Chondrocyte (in vitro differentiated cells): ENCODE measurements around the gene ZNF541. TPM values are rescaled to one million over a fixed set of nuclear protein-coding genes. Genes with fewer than 3 reads are reported as not detected.
"Not testable (repeated sequence)": the region's sequence is repeated elsewhere in the genome, so short reads cannot be mapped to it uniquely, and the experiment has no call there.

Experiments used
- DNase-seq: peaks from one replicate; pipeline ENCODE4 v3.0.0; 2021; ENCODE audit warnings: mixed read lengths, low spot score
- H3K27ac Mint-ChIP-seq: one replicate; pipeline ENCODE4 v1.8.0; 2021; ENCODE audit warnings: mild to moderate bottlenecking, moderate library complexity, mixed read lengths; ENCODE audit not compliant: unreplicated experiment
- H3K27me3 Mint-ChIP-seq: 2 replicates; pipeline ENCODE4 v1.8.0; 2021; ENCODE audit warnings: low read depth, mixed read lengths
- H3K36me3 Mint-ChIP-seq: 2 replicates; pipeline ENCODE4 v1.8.0; 2021; ENCODE audit warnings: low read depth, mixed read lengths
- H3K4me1 Mint-ChIP-seq: 2 replicates; pipeline ENCODE4 v1.8.0; 2021; ENCODE audit warnings: low read depth, mild to moderate bottlenecking, mixed read lengths
- H3K4me3 Mint-ChIP-seq: one replicate; pipeline ENCODE4 v1.8.0; 2021; ENCODE audit warnings: mild to moderate bottlenecking, moderate library complexity, mixed read lengths; ENCODE audit not compliant: unreplicated experiment
- H3K9me3 Mint-ChIP-seq: 2 replicates; pipeline ENCODE4 v1.8.0; 2021; ENCODE audit warnings: low read depth, mixed read lengths
- CTCF ChIP-seq: fragments of 200-600 bp; sonication (generic); IDR thresholded peaks from 2 replicates; pipeline ENCODE4 v1.5.0; 2021; ENCODE audit warnings: antibody characterized with exemption, mild to moderate bottlenecking, moderate library complexity
- total RNA-seq: library from RNA; stranded (reverse); gene quantifications from 3 replicates; pipeline ENCODE4 v1.2.1, GENCODE V29; 2021

The ZNF541 gene
- total RNA-seq, 1 donor from 2014 or later: not detected

- no peak for DNase-seq
- Mint-ChIP-seq H3K36me3 (no peaks in the 10 kb centered on the region), H3K4me3 (no peak overlapping the region), H3K27ac (no peak overlapping the region), H3K4me1 (peaks cover 8% of the 10 kb centered on the region), H3K27me3 (no peaks in the 10 kb centered on the region), H3K9me3 (no peaks in the 10 kb centered on the region)
- TF ChIP-seq CTCF: no peak
These were observed 20.9 kb upstream of the ZNF541 start for GRCh38 chr19:47593860-47594259.

GRCh38 chr19:47589824-47590223 lies 16.9 kb upstream of the ZNF541 start:
- Mint-ChIP-seq H3K4me3 (no peak overlapping the region), H3K9me3 (peaks cover 8% of the 10 kb centered on the region), H3K27me3 (no peaks in the 10 kb centered on the region), H3K4me1 (no peaks in the 10 kb centered on the region), H3K27ac (no peak overlapping the region), H3K36me3 (no peaks in the 10 kb centered on the region)
- no peak for TF ChIP-seq CTCF
- no peak for DNase-seq

GRCh38 chr19:47587295-47587694 lies 14.3 kb upstream of the ZNF541 start:
- Mint-ChIP-seq H3K4me3 (no peak overlapping the region), H3K4me1 (peaks cover 5% of the 10 kb centered on the region), H3K9me3 (peaks cover 8% of the 10 kb centered on the region), H3K36me3 (no peaks in the 10 kb centered on the region), H3K27me3 (no peaks in the 10 kb centered on the region), H3K27ac (no peak overlapping the region)
- DNase-seq: no peak
- no peak for TF ChIP-seq CTCF

GRCh38 chr19:47583161-47583560 lies 10.2 kb upstream of the ZNF541 start:
- not testable (repeated sequence) for H3K36me3 Mint-ChIP-seq, DNase-seq, H3K4me1 Mint-ChIP-seq, H3K4me3 Mint-ChIP-seq, H3K9me3 Mint-ChIP-seq, H3K27ac Mint-ChIP-seq, H3K27me3 Mint-ChIP-seq

GRCh38 chr19:47582320-47582909 lies 9.5 kb upstream of the ZNF541 start:
- H3K4me1 Mint-ChIP-seq: peaks cover 6% of the 10 kb centered on the region
- DNase-seq: no peak
- no peaks in the 10 kb centered on the region for H3K36me3 Mint-ChIP-seq
- H3K27ac Mint-ChIP-seq: peak overlapping the region; percentile 68
- H3K4me3 Mint-ChIP-seq: no peak overlapping the region
- H3K27me3 Mint-ChIP-seq: peaks cover 2% of the 10 kb centered on the region
- TF ChIP-seq CTCF: no peak
- peaks cover 5% of the 10 kb centered on the region for H3K9me3 Mint-ChIP-seq

GRCh38 chr19:47581605-47582319 lies 8.8 kb upstream of the ZNF541 start:
- peaks cover 5% of the 10 kb centered on the region for H3K9me3 Mint-ChIP-seq
- peaks cover 6% of the 10 kb centered on the region for H3K4me1 Mint-ChIP-seq
- no peak overlapping the region for H3K27ac Mint-ChIP-seq
- H3K4me3 Mint-ChIP-seq: no peak overlapping the region
- no peaks in the 10 kb centered on the region for H3K36me3 Mint-ChIP-seq
- no peak for TF ChIP-seq CTCF
- H3K27me3 Mint-ChIP-seq: peaks cover 2% of the 10 kb centered on the region
- DNase-seq: no peak
